ENCODE data around the gene MEG3. TPM values are rescaled to one million over a fixed set of nuclear protein-coding genes. Genes with fewer than 3 reads are reported as not detected.

MEG3 gene
- total RNA-seq, 4 donors from 2014 or later, result 101 to 177 (median 167) TPM

GRCh38 chr14:100892496-100893227 lies 66.7 kb downstream of the MEG3 start:
- DNase-seq (ENCODE audit: low spot score in 2 of 2), result no peak
- WGBS, 2 donors, result 82 to 89% methylated on average over 17 of the region's 17 CpGs
- H3K27ac ChIP-seq, result no peak overlapping the region
- no peak for TF ChIP-seq POLR2A (IDR thresholded peaks at IDR 0.05)
- no peak for TF ChIP-seq EP300 (IDR thresholded peaks at IDR 0.05)
- TF ChIP-seq CTCF (IDR thresholded peaks at IDR 0.05), result no peak
- H3K27me3 ChIP-seq, result no peaks in the 10 kb centered on the region
- no peaks in the 10 kb centered on the region for H3K36me3 ChIP-seq
- H3K4me3 ChIP-seq, result no peak overlapping the region
- no peaks in the 10 kb centered on the region for H3K9me3 ChIP-seq
- H3K4me1 ChIP-seq, result no peaks in the 10 kb centered on the region

- 79 to 83% methylated on average over 8 of the region's 8 CpGs for WGBS, 2 donors
Measured at GRCh38 chr14:100893228-100893601, 67.3 kb downstream of the MEG3 start.

GRCh38 chr14:100893760-100894159 lies 67.8 kb downstream of the MEG3 start:
- Histone ChIP-seq H3K9me3 (no peaks in the 10 kb centered on the region), H3K27ac (no peak overlapping the region), H3K4me3 (no peak overlapping the region), H3K36me3 (no peaks in the 10 kb centered on the region), H3K4me1 (peaks cover 0 to 7% (median 0%) of the 10 kb centered on the region in 4 donors), H3K27me3 (peaks cover 0 to 5% of the 10 kb centered on the region in 2 donors)
- no peak for TF ChIP-seq CTCF (IDR thresholded peaks at IDR 0.05)
- no peak for TF ChIP-seq EP300 (IDR thresholded peaks at IDR 0.05)
- no peak for TF ChIP-seq POLR2A (IDR thresholded peaks at IDR 0.05)
- 90 to 91% methylated on average over 11 of the region's 11 CpGs for WGBS, 2 donors
- no peak for DNase-seq (ENCODE audit: low spot score in 2 of 2)

More at GRCh38 chr14:100893228-100893601, 67.3 kb downstream of the MEG3 start:
- Histone ChIP-seq H3K36me3 (no peaks in the 10 kb centered on the region), H3K27ac (no peak overlapping the region), H3K27me3 (no peaks in the 10 kb centered on the region), H3K4me1 (peaks cover 0 to 1% (median 0%) of the 10 kb centered on the region in 4 donors), H3K4me3 (no peak overlapping the region), H3K9me3 (no peaks in the 10 kb centered on the region)
- no peak for DNase-seq (ENCODE audit: low spot score in 2 of 2)
- no peak for TF ChIP-seq CTCF (IDR thresholded peaks at IDR 0.05)
- TF ChIP-seq POLR2A (IDR thresholded peaks at IDR 0.05), result no peak

GRCh38 chr14:100894416-100894815 lies 68.5 kb downstream of the MEG3 start:
- Histone ChIP-seq H3K27me3 (peaks cover 0 to 11% of the 10 kb centered on the region in 2 donors), H3K36me3 (no peaks in the 10 kb centered on the region), H3K27ac (no peak overlapping the region), H3K4me3 (no peak overlapping the region), H3K4me1 (peaks cover 0 to 13% (median 3%) of the 10 kb centered on the region in 4 donors), H3K9me3 (no peaks in the 10 kb centered on the region)
- no peak for DNase-seq (ENCODE audit: low spot score in 2 of 2)
- WGBS, 2 donors, result 89 to 91% methylated on average over 6 of the region's 6 CpGs
- TF ChIP-seq EP300 (IDR thresholded peaks at IDR 0.05), result no peak
- TF ChIP-seq CTCF (IDR thresholded peaks at IDR 0.05), result no peak
- TF ChIP-seq POLR2A (IDR thresholded peaks at IDR 0.05), result no peak

- 87 to 90% methylated on average over 6 of the region's 6 CpGs for WGBS, 2 donors
- Histone ChIP-seq H3K27me3 (peaks cover 0 to 13% of the 10 kb centered on the region in 2 donors), H3K36me3 (no peaks in the 10 kb centered on the region), H3K4me1 (peaks cover 0 to 23% (median 10%) of the 10 kb centered on the region in 4 donors), H3K9me3 (no peaks in the 10 kb centered on the region), H3K27ac (no peak overlapping the region), H3K4me3 (no peak overlapping the region)
- DNase-seq (ENCODE audit: low spot score in 2 of 2), result no peak
- TF ChIP-seq EP300 (IDR thresholded peaks at IDR 0.05) (no peak), POLR2A (IDR thresholded peaks at IDR 0.05) (no peak), CTCF (IDR thresholded peaks at IDR 0.05) (no peak)
Measured at GRCh38 chr14:100895411-100895810, 69.5 kb downstream of the MEG3 start.

Measured in tibial nerve (tissue), 4 donors.